ENCODE measurements around the gene GOLGB1.
"Not testable (repeated sequence)": the region's sequence is repeated elsewhere in the genome, so short reads cannot be mapped to it uniquely, and the experiment has no call there.

GOLGB1 gene

DNA sequence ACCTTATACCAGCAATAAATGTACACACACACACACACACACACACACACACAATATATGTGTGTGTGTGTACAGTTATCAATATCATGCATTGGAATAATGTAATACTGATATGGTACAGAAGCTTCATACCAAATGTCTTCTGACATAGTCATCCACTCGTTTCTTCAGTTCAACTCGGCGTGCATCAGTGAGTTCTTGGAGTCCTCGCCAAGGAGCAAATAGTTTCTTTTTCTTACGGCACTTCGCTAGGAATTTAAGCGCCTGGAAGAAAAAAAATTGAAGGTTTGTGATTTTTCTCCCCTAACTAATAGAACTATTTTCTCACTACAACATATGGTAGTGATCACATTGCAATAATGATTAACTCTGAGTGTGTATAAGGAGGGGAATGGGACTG, 32.1 kb upstream of the GOLGB1 start:
- Histone ChIP-seq H3K36me3 (replicated peaks; ENCODE audit: insufficient read depth, low read length) (peaks cover 17% of the 10 kb centered on the region), H3K4me1 (ENCODE audit: low read length) (no peaks in the 10 kb centered on the region; the same call in 1 of the 2 replicates), H3K27me3 (replicated peaks; ENCODE audit: insufficient read depth, low read length) (no peaks in the 10 kb centered on the region), H3K4me3 (ENCODE audit: low read length) (no peak overlapping the region), H4K20me1 (ENCODE audit: insufficient read depth, low read length) (no peaks in the 10 kb centered on the region), H3K4me2 (ENCODE audit: low read depth, low read length) (no peak overlapping the region), H3K27ac (ENCODE audit: low read length) (no peak overlapping the region), H3F3A (ENCODE audit: insufficient read depth, low read length) (no peaks in the 10 kb centered on the region; the same call in 1 of the 2 replicates), H3K9ac (ENCODE audit: low read length) (no peak overlapping the region), H2AFZ (ENCODE audit: low read length) (no peak overlapping the region), H3K9me3 (replicated peaks; ENCODE audit: insufficient read depth, low read length) (no peaks in the 10 kb centered on the region), H3K9me2 (replicated peaks; ENCODE audit: insufficient read depth, low read length) (no peaks in the 10 kb centered on the region), H3K79me2 (ENCODE audit: low read length) (0 out of 2 replicates have a peak, but pooled peaks cover 5% of the 10 kb centered on the region)
- no peak for DNase-seq
- TF ChIP-seq EZH2phosphoT487 (IDR thresholded peaks at IDR 0.05; ENCODE audit: low read length) (no peak), EZH2 (optimal IDR thresholded peaks at IDR 0.05; ENCODE audit: low read depth, low read length) (no peak)
- TF ChIP-seq, protein P1, sequence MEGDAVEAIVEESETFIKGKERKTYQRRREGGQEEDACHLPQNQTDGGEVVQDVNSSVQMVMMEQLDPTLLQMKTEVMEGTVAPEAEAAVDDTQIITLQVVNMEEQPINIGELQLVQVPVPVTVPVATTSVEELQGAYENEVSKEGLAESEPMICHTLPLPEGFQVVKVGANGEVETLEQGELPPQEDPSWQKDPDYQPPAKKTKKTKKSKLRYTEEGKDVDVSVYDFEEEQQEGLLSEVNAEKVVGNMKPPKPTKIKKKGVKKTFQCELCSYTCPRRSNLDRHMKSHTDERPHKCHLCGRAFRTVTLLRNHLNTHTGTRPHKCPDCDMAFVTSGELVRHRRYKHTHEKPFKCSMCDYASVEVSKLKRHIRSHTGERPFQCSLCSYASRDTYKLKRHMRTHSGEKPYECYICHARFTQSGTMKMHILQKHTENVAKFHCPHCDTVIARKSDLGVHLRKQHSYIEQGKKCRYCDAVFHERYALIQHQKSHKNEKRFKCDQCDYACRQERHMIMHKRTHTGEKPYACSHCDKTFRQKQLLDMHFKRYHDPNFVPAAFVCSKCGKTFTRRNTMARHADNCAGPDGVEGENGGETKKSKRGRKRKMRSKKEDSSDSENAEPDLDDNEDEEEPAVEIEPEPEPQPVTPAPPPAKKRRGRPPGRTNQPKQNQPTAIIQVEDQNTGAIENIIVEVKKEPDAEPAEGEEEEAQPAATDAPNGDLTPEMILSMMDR (IDR thresholded peaks at IDR 0.05; ENCODE audit: low read length) = no peak

DNA sequence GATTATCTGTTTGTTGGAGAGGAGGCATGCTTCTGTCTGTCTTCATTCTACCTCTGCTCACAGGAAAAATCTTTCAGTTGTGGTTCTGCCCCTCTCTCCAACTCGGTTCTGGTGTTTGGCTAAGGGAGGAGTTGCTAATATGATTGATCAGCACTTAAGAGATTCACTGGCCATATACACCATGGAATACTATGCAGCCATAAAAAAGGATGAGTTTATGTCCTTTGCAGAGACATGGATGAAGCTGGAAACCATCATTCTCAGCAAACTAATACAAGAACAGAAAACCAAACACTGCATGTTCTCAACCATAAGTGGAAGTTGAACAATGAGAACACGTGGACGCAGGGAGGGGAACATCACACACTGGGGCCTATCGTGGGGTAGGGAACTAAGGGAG, 25.6 kb upstream of the GOLGB1 start:
- not testable (repeated sequence) for H3K4me3 ChIP-seq (ENCODE audit: low read length); H3K79me2 ChIP-seq (ENCODE audit: low read length); H3K27ac ChIP-seq (ENCODE audit: low read length); H3K9ac ChIP-seq (ENCODE audit: low read length); H3F3A ChIP-seq (ENCODE audit: insufficient read depth, low read length); H2AFZ ChIP-seq (ENCODE audit: low read length); H3K4me1 ChIP-seq (ENCODE audit: low read length); H3K9me3 ChIP-seq (replicated peaks; ENCODE audit: insufficient read depth, low read length); H3K27me3 ChIP-seq (replicated peaks; ENCODE audit: insufficient read depth, low read length); DNase-seq; H3K4me2 ChIP-seq (ENCODE audit: low read depth, low read length); H3K9me2 ChIP-seq (replicated peaks; ENCODE audit: insufficient read depth, low read length); H4K20me1 ChIP-seq (ENCODE audit: insufficient read depth, low read length)
- peaks cover 13% of the 10 kb centered on the region for H3K36me3 ChIP-seq (replicated peaks; ENCODE audit: insufficient read depth, low read length)

DNA sequence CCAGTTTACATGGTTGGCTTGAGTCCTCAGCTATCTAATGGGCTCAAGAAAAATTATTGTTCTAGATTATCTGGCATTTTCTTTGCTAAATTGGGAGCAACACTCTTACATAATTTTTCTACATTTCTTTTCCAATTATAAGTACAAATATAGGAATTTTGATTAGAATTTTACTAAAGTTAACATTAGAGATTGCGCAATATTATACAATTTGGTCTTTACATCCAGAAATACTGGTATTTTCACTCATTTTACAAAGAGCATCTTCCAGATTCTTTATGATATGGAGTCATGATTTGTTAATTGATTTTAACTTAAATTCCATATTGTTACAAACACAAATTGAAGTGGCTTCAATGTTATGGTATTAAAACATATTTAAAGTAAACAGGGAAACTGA, 19.7 kb upstream of the GOLGB1 start:
- H3K4me3 ChIP-seq (ENCODE audit: low read length) = no peak overlapping the region
- H3K4me1 ChIP-seq (ENCODE audit: low read length) = no peaks in the 10 kb centered on the region
- no peaks in the 10 kb centered on the region for H3K9me3 ChIP-seq (replicated peaks; ENCODE audit: insufficient read depth, low read length)
- no peaks in the 10 kb centered on the region for H3K79me2 ChIP-seq (ENCODE audit: low read length)
- no peaks in the 10 kb centered on the region for H3K9me2 ChIP-seq (replicated peaks; ENCODE audit: insufficient read depth, low read length)
- peaks cover 5% of the 10 kb centered on the region for H3K36me3 ChIP-seq (replicated peaks; ENCODE audit: insufficient read depth, low read length)
- no peak for DNase-seq
- no peak overlapping the region for H3K4me2 ChIP-seq (ENCODE audit: low read depth, low read length)
- no peak for TF ChIP-seq EZH2 (optimal IDR thresholded peaks at IDR 0.05; ENCODE audit: low read depth, low read length)
- TF ChIP-seq EZH2phosphoT487 (IDR thresholded peaks at IDR 0.05; ENCODE audit: low read length) = no peak
- TF ChIP-seq, protein P1 (IDR thresholded peaks at IDR 0.05; ENCODE audit: low read length) = no peak
- H3K27ac ChIP-seq (ENCODE audit: low read length) = no peak overlapping the region
- H2AFZ ChIP-seq (ENCODE audit: low read length) = no peak overlapping the region
- no peak overlapping the region for H3K9ac ChIP-seq (ENCODE audit: low read length)
- H3K27me3 ChIP-seq (replicated peaks; ENCODE audit: insufficient read depth, low read length) = no peaks in the 10 kb centered on the region
- H3F3A ChIP-seq (ENCODE audit: insufficient read depth, low read length) = no peaks in the 10 kb centered on the region; the same call in 1 of the 2 replicates
- no peaks in the 10 kb centered on the region for H4K20me1 ChIP-seq (ENCODE audit: insufficient read depth, low read length)

DNA sequence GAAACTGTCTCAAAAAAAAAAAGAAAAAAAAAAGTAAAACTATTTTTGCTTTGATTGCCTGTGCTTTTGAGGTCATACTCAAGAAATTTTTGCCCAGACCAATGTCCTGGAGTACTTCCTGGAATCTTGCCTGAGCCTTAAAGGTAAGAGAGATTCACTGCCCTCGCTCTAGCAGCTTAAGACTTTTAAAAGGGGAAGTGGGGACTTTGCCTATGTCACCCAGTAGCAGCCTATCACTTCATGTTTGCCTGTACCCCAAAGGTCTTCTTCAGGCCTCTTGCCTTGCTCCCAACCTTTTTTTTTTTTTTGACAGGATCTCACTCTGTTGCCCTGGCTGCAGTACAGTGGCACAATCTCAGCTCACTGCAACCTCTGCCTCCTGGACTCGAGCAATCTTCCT, 18.9 kb upstream of the GOLGB1 start:
- Histone ChIP-seq H3K4me3 (ENCODE audit: low read length) (no peak overlapping the region), H3F3A (ENCODE audit: insufficient read depth, low read length) (no peaks in the 10 kb centered on the region; the same call in 1 of the 2 replicates), H3K27ac (ENCODE audit: low read length) (no peak overlapping the region), H2AFZ (ENCODE audit: low read length) (no peak overlapping the region), H3K4me1 (ENCODE audit: low read length) (no peaks in the 10 kb centered on the region), H3K27me3 (replicated peaks; ENCODE audit: insufficient read depth, low read length) (no peaks in the 10 kb centered on the region), H3K36me3 (replicated peaks; ENCODE audit: insufficient read depth, low read length) (peaks cover 5% of the 10 kb centered on the region), H3K9ac (ENCODE audit: low read length) (no peak overlapping the region), H3K9me2 (replicated peaks; ENCODE audit: insufficient read depth, low read length) (no peaks in the 10 kb centered on the region), H3K9me3 (replicated peaks; ENCODE audit: insufficient read depth, low read length) (no peaks in the 10 kb centered on the region), H4K20me1 (ENCODE audit: insufficient read depth, low read length) (no peaks in the 10 kb centered on the region), H3K4me2 (ENCODE audit: low read depth, low read length) (no peak overlapping the region), H3K79me2 (ENCODE audit: low read length) (no peaks in the 10 kb centered on the region)
- TF ChIP-seq EZH2phosphoT487 (IDR thresholded peaks at IDR 0.05; ENCODE audit: low read length) (no peak), EZH2 (optimal IDR thresholded peaks at IDR 0.05; ENCODE audit: low read depth, low read length) (no peak)
- TF ChIP-seq, protein P1 (IDR thresholded peaks at IDR 0.05; ENCODE audit: low read length) = no peak
- no peak for DNase-seq

Data from MM.1S (cell line).